PC-3 (cell line): ENCODE measurements around the gene INF2.

ENCODE experiments used
- CTCF ChIP-seq: fragments of 300-600 bp; sonication (generic); conservative IDR thresholded peaks from 2 replicates; pipeline ENCODE4 v1.5.1; 2017; ENCODE audit warnings: antibody characterized with exemption, low read depth, mild to moderate bottlenecking, low read length
- EZH2 ChIP-seq: fragments of 300-600 bp; sonication (generic); IDR thresholded peaks from one replicate; pipeline ENCODE4 v1.6.1; 2017; ENCODE audit warnings: antibody characterized with exemption, mild to moderate bottlenecking, low read length; ENCODE audit not compliant: unreplicated experiment

- TF ChIP-seq CTCF (no peak), EZH2 (no peak)
Observed at GRCh38 chr14:104712881-104713734, 23.7 kb downstream of the INF2 start.
